T-helper 1 cell (primary cell): ENCODE results near the gene PHLDA1.

ENCODE experiments used
- DNase-seq, 5 donors: peaks; one replicate each; pipeline ENCODE4 v3.0.0-alpha.2; 2012 to 2020

The PHLDA1 gene

DNA sequence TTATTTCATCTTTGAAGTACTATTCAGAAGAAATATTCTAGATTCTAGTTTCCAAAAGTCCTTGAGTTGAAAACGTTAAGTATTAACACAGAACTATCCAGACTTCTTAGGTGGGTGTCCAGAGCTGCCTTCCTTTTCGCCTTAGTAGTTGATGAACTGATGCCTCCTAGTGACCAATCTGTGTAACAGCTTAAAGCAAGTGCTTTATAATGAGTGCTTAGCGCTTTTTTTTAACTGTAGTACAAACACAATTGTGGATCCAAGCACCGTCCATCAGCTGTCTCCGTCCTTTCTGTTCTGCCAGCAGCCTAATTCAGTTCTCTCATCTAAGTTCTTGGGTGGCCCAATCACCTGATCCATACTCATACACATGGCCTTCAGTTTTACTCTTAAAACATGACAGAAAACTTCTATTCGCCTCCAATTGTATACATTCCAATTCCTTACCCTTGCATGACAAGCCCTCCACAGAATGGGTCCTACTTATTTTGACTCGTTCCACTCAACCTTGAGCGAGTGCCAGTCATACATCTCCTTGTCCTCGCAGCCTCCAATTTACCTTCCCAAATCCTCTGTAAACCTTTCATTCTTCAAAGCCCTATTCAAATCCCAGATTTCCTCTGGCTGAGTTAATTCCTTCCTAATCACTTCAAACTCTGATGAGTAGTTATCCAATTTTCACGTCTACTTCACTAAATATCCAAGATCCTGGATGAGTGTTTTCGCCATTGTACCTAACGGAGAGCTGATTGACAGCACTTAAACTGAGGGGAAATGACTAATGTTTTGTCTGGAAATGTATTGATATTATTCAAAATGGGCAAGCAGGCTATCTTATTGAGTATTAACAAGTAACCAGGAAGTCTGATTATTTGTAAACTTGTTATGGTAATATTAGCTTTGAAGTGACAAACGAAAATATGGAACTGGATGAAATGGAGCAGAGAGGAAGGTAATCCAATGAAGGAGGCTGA is 5.8 kb upstream of the PHLDA1 start:
- DNase-seq: peak in 3 of 5 donors; percentile 19 to 72 (median 30)

DNA sequence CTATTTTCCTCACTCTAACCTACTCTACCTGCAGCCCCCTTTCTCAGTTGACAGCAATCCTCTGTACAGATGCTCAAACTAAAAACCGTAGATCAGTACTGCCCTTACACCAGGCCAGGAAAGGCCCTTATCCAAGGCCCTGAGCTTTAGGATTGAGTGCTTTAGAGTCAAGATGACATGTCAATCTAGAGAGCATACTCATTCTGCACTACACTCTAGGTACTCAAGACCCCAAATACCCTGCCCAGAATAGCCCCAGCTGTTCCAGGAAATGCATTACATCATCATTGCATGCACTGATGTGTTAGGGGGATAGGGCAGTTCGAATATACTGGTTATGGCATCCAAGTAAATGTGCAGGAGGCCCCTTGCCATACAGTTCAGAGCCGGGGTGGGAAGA is 3.5 kb upstream of the PHLDA1 start:
- no peak for DNase-seq

DNA sequence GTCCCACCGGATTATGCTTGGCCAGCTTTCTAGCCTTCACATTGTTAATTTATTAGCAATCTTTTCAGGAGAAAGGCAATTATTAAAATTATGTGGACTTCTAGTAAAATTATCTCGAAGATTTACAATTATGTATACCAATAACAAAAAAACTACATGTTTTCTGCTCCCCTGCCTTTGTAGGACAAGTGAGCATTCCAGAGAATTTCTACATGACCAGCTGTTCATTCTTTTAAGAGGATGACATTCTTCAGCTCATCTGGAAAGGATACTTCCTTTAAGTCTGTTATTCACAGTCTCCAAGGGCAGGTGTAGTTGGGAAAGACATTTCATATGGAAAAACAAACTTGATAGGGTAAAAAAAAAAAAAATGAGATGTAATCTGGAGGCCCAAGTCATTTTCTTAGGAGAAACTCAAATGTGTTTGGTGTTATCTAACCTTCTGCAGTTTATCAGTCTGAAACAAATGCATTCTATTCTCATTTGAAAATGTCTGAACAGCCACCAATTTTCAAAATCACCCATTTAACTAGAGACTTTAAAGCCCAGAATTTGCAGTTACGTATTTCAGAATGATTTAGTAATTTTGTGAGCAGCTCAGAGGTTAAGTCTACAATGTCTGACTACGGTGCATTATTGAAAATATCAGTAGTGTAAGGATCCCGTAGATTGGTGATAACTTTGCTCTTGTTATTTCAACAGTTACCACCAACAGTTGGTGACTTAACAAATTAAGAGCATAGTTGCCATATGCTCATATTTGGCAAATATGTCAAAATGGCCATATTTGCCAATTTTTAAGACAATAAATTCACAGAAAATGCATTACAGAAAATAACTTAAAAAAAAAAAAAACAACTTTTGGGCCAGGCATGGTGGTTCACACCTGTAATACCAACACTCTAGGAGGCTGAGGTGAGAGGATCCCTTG is 1.8 kb upstream of the PHLDA1 start:
- no peak for DNase-seq

DNA sequence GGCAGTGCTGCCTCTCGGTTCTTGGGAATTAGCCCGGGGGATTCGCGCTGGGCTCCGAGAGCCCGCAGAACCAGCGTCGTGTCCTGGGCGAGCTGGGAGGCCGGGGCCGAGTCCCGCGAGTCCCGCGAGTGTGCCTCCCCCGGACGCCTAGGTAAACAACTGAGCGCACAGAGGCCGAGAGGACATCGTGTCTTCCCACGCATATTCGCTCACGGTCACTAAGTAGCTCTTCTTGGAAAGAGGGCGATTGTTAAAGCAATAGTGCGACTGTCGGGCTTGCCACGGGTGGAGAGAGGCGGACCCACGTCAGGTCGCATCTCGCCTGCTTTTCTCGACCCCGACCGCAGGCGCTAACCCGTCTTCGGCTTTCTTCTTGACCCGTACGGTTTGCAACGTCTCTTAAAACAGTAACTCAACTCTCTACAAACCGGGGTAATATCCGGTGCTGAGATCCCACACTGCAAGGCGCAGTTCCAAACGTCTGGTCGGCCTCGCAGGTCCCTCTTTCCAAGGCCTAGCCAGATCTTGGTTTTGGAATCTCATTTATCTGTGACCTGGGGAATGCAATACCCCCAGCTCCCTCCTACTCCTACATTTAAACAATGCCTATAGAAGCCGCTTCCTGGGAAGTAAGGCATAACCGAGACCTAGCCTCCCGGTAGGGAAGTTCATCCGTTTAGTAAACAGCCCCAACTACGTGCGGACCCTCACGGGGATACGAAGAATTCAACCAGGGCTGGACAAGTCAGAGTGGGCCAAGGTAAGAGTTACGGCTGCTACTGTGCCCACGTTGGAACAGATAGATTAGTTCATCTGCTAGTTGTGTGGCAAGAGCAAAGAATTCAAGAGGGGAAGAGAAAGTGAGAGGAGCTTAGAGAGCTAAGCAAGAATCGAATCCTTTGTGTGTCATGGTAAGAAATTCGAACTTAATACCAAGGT is 736 bp upstream of the PHLDA1 start:
- DNase-seq: peak; percentile 7 to 57 (median 15)

DNA sequence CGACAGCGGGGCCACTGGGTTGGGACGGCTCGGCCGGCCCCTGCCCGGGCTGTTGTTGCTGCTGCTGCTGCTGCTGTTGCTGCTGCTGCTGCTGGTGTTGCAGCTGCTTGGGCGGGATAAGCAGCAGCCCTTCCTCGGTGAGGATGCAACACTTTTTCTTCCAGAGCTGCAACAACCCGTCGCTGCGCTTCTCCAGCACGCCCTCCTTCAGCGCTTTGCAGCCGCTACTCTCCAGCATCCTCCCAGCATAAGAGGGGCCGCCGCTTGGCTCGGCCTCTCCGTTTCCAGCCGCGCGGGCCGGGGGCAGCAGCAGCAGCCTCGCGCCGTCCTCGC is 529 bp downstream of the PHLDA1 start:
- peak in 1 of 5 donors; percentile 8 for DNase-seq

DNA sequence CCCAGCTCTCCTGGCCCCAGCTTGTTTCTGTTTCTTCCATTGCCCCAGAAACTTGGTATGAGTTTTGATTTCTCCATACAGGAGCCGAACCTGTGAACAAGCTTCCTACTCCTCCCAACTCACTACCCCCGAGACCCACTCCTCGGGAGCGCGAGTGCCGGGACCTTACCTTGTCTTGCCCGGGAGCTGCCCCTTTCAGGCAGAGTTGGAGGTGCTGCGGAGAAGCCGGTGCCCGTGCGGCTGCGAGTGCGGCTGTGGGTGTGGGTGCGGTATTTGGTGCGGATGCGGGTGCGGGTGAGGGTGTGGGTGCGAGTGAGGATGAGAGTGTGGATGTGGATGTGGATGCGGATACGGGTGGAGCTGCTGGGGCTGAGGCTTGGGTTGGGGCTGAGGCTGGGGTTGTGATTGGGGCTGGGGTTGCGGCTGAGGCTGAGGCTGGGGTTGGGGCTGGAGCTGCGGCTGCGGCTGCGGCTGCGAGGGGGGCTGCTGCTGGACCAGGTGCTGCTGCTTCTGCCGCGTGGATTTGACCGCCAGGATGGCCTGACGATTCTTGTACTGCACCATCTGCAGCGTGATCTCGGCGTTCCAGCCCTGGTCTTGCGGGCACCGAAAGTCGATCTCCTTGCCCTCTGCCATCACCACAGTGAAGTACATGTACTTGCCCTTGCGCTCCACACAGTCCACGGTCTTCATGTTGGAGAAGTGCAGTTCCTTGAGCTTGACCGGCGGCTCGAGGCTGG is 1.1 kb downstream of the PHLDA1 start:
- DNase-seq: peak; percentile 11 to 74 (median 23)

DNA sequence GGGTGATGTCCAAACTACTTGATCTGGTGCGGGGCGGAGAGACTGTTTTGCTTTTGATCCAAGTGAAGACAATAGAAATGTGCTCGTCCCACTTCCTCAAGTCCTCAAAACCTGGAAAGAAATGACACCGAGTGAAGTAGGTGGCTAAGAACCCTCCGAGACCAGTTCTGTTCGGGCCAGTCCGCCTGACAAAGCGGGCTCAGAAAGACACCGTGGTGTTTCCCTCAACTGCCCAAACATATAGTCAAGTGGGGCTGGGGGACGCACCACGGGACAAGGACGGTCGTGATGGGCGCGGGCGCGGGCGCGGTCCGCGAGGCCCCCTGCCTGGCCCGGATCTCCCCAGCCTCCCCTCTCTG is 1.6 kb downstream of the PHLDA1 start:
- DNase-seq: no peak

DNA sequence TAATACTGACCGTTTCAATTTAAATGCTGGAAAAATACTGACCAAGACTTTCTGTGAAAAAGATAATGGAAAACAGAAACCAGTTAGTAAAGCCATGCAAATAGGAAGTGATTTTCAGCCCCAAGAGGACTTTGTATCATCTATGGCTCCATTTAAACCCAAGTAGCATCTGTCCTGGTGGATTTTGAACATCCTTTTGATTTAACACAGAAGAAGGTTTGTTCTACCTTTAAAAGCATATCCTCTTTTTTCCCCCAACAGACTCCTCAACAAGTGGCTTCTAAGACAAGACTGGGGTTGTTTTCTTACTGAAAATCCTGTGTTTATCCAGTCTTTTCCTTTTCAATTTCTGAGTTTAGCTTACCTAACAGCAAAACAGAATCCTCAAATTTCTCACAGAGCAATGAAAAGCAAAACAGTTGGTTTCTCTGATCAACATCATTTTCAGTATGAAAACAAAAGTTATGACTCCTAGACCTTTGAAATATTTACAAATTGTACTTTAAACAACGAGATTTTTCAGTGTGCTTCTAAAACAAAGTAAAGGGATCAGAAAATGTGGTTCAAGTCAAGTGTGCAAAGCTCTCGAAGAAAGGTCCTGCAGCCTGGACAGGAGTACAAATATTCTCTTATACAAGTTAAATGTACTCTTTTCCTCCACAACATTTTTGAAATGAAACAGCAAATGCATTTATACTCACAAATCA is 2.9 kb downstream of the PHLDA1 start:
- no peak for DNase-seq

DNA sequence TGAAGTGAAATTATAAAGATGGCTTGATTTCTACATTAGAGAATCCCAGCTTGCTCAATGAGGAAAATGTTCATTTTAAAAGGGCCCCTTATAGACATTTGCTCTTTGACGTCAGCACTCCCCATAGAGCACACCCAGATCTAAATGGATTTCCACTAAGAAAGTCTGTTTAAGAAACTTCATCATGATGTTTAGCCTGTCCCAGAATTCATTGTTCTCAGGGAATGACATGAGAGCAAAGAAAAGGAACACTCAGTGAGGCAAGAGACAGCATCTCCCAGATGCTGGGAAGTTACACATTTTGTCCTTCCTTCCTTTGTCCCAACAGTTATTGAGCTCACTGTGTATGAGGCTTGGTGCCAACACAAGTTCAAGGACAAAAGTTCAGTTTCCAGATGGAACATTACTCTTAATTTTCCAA is 4.9 kb downstream of the PHLDA1 start:
- no peak for DNase-seq

DNA sequence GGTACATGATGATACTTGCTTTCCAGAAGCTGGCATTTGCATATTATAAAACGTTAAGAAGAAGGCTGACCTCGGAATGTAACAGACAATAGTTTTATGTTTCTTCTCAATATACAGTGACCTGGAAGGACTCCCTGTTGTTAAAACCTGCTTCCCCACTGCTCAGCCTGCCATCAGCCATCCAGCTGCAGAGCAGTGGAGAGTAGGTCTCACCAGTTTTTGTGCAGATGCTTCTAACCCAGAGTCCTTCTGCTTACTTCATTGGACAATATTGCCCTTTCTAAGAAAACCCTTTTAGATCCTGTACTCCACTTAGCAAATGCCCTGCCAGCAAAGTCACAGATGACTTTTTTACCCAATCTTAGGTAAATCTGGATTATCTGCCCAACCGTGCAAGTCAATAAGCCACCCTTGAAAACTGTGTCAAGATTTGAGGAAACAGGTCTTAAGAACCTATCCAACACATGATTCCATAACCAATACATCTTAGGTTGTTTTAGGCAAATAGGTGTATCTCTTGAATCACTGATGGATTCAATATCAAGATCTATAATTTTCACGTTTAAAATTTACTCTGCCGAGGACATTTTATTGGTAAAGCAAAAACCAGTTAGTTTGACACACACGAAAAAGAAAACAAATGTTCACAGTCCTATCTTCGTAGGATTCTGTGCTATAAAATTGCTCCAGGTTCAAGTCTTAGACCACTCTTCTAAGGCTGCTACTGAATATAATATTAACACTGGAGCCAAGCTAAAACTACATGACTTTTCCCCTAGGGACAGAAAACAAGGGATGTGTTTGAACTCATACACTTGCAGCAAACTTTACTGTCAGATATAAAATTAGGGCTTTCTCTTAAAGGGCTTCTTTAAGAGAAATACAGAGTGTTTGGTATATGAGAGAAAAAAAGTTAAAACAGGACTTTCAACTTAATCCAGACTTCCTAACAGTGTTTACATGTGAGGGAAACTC is 5.7 kb downstream of the PHLDA1 start:
- no peak for DNase-seq

DNA sequence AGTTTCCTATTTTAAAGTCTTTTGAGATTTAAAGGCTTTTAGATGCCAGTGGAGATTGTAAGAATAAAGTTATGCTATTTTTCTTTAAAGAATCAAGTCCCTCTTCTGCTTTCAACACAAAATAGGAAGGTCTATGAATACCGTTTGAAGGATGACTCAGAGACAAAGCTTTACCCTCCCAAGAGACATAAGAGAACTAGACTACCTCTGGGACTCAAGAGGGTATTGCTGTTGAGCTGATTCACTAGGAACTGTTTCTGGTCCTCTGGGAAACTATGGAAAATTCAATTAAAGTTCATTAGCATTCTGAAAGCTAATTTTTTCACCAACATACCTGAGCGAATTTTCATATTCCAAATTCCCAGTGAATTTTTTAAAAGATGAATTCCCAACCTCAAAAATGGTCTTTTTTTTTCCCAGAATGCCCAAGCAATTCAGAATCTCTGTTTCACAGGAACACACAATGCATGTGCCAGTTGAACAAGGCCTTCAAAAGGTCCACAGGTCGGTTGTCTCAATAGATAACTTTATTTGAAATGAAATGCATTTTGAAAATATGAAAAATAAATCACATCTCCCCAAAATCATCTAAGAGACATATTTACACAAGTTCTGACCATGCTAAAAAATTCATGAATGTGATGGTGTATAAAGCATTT is 6.5 kb downstream of the PHLDA1 start:
- DNase-seq: no peak

DNA sequence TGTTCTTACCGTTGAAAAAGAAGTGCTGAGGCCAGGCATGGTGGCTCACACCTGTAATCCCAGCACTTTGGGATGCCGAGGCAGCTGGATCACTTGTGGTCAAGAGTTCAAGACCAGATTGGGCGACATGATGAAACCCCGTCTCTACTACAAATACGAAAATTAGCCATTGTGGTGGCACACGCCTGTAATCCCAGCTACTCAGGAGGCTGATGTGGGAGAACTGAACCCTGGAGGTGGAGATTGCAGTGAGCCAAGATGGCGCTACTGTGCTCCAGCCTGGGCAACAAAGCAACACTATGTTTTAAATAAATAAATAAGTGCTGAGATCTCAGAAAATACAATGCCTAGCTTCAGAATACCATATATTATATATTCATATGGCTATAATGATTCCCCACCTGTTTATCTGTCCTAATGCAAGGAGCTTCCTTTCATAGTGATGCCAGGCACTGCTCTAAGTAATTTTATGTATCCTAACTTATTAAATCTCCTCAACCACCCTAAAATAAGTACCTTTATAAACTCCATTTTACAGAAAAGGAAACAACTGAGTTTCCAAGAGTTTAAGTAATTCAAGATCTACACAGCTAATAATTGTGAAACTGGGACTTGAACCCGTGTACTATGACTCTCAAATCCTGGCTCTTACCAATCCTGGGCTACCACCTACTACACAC is 7.3 kb downstream of the PHLDA1 start:
- DNase-seq: no peak

DNA sequence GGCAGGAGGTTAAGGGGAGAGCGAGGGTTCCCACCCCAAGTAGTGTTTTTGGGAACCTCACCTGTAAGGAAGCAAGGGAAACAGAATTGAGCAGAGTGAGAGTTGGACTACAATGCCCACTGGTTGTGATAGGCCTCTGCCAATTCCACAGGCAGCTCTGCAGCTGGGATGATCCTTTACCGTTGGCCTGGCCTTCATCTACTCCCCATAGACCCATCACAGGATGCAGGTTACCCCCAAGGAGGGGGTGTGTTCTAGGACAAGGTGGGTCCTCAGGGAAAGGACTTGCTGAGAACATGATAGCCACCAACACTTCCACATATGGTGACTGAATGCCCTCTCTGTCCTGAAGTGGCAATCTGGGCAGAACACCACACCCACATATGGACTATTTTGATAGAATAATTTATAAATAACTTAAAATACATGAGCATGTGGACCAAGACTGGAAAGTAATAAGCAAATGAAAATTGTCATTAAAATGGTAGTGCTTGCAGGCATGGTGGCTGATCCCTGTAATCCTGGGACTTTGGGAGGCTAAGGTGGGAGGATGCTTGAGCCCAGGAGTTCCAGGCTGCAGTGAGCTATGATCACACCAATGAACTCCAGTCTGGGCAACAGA is 8.4 kb downstream of the PHLDA1 start:
- DNase-seq: no peak

DNA sequence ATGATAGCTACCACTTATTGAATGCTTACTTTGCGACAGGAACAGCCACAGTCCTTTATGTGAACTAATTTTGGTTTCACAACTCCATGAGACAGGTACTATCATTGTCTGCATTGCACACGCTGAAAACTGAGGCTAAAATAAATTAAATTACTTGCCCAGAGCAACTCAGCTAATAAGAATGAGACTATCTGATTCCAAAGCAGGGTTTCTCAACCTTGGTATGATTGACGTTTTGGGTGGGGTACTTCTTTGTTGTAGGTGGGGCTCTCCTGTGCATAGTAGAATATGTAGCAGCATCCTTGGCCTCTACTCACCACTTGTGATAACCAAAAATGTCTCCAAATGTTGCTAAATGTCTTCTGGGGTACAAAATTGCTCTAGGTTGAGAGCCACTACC is 9.1 kb downstream of the PHLDA1 start:
- DNase-seq: no peak

DNA sequence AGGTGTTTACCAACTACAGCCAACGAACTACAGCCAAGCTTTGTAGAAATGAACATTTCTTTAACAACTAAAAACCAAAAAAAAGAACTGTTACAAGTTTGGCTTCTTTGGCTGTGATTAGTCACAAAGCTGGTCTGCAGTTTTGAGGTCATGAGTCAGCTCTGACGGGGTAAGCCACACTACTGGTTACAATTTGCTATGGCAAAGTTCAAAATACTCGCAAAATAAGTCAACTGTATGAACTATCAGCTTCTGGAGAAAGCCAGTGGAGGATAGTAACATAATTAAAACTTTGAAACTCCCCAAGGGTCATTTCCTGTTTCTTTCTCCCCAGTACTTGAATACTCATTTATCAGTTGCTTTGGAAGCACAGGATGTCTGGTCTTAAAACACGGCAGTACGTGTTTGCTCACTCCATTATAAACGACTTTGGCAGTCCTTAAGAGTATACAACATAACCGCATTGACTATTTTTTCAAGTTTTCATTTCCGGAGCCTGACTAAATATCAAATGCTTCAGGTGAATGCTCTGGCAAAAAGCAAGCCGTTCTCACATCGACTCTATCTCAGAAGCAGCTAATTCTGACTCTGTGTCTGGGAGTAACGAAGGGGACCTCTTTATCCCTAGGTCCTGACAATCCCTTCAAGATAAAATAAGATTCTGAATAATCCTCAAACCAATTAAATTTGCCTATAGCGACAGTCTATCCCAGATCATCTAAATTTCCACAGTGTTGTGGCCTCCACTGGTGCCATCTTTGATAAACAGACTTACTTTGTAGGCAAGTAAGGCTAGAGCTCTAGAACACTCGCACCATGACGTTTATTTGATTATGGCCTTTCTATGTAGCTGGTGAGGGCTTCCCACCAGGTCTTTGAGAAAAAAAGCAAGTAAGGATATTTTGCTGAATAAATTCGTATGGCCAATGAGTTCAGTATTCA is 10.6 kb downstream of the PHLDA1 start:
- DNase-seq: peak in 4 of 5 donors; percentile 35 to 91 (median 46)

DNA sequence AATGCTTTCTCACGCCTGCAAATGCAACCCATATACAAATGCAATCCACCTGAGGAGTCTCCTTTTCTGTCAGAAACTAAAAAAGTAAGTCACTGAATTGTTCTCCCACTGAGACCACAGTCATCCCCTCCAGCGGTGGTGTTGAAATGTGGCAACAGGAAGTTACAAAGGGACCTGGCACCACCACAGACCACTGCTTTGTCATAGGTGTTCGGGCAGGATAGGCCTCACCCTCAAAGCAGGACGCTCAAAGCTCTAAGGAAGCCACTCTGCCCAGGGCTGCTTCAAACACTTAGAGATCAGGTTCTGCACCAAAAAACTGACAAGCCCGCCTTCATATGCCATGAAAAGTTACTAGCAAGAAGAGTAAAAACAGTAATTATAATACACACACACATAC is 11.3 kb downstream of the PHLDA1 start:
- DNase-seq: peak; percentile 33 to 95 (median 49)

DNA sequence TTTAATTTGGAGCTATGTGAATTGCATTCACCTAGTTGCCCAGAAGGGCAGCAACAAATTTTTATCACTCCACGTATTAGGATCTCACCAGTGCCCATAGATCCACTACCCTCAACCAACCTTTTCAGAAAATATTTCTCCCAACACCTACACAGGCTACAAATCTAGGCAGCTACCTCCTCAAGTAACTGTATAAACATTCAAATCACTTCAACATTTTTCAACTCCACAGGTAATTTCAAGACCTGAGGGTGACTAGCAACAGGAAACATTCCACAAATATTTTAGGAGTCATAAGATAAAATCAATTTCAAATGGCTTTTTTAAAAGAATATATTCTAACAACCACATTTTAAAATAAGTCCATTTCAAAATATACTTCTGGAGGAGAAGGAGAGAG is 12.9 kb downstream of the PHLDA1 start:
- no peak for DNase-seq
